K562 (cell line): ENCODE data around the gene DNAH17. TPM values are rescaled to one million over a fixed set of nuclear protein-coding genes. Genes with fewer than 3 reads are reported as not detected.

ENCODE experiments used
- ATAC-seq: fragments of 200-7000 bp; cut with Tn5 transposase; 3 replicates; pipeline ENCODE4 v1.9.1; 2020; ENCODE audit warnings: moderate library complexity
- BruUV-seq: library from RNA; stranded (reverse); fragments of 400-500 nt; replicated peaks from 2 replicates; lab custom pipeline; 2021; lab: Mats Ljungman, UMichigan
- CTCF ChIA-PET: fragments of 300-600 bp; formaldehyde crosslinking; extraction: SDS; loops from one replicate; lab custom pipeline; 2021; ENCODE audit warnings: low intra/inter-chr PET ratio; lab: Yijun Ruan, JAX
- POLR2A ChIA-PET: fragments of 300-600, 350-650 bp; sonication (Branson Sonifier 250); formaldehyde crosslinking; extraction: SDS; loops from one replicate; lab custom pipeline; 2021; ENCODE audit warnings: antibody characterized with exemption, inconsistent platforms; lab: Yijun Ruan, JAX
- DNase-seq, 4 experiments: peaks; one replicate each; pipeline versions ENCODE4 v3.0.0 to v3.0.0-alpha.2; 2011 to 2018; ENCODE audit warnings: low spot score in 3 of 4, mixed read lengths in 3 of 4; ENCODE audit errors: extremely low read depth in 1 of 4
- FAIRE-seq: peaks from 2 replicates; lab custom pipeline; 2011; peaks lifted over from hg19 to GRCh38; lab: Jason Lieb, UNC
- H2AFZ ChIP-seq: 2 replicates; pipeline ENCODE4 v1.6.0; 2011; ENCODE audit warnings: low read depth, low read length, control low read depth, inconsistent platforms
- H3K27ac ChIP-seq: fragments of 200-600 bp; 3 replicates; pipeline ENCODE4 v1.8.0; 2011; ENCODE audit warnings: low read depth, mild to moderate bottlenecking, control low read depth, inconsistent platforms, low read length, moderate library complexity, mixed read lengths; ENCODE audit errors: extremely low read depth
- H3K27me3 ChIP-seq, 2 experiments: fragments of 300-600 bp in 1 of 2; 2 replicates in 1 of 2; 3 replicates in 1 of 2; pipeline versions ENCODE4 v1.6.0 to v1.8.0; 2011; ENCODE audit warnings: inconsistent platforms in 2 of 2, low read length in 2 of 2, mild to moderate bottlenecking in 1 of 2, mixed read lengths in 1 of 2, moderate library complexity in 1 of 2; ENCODE audit not compliant: control insufficient read depth in 2 of 2, insufficient read depth in 2 of 2
- H3K36me3 ChIP-seq: fragments of 300-600 bp; 3 replicates; pipeline ENCODE4 v1.8.0; 2011; ENCODE audit warnings: mild to moderate bottlenecking, low read length, inconsistent platforms; ENCODE audit not compliant: control insufficient read depth, insufficient read depth
- H3K4me1 ChIP-seq, 2 experiments: fragments of 200-600 bp in 1 of 2; replicated peaks in 1 of 2; 2 replicates in 1 of 2; 3 replicates in 1 of 2; pipeline versions ENCODE4 v1.5.1 to v1.8.0; 2011; ENCODE audit warnings: inconsistent platforms in 2 of 2, low read length in 2 of 2, mild to moderate bottlenecking in 1 of 2, mixed read lengths in 1 of 2, moderate library complexity in 1 of 2; ENCODE audit not compliant: control insufficient read depth in 2 of 2, insufficient read depth in 2 of 2
- H3K4me2 ChIP-seq: 2 replicates; pipeline ENCODE4 v1.6.1; 2011; ENCODE audit warnings: low read length, control low read depth, inconsistent platforms, mixed read lengths; ENCODE audit not compliant: insufficient read depth
- H3K4me3 ChIP-seq: fragments of 200-600 bp; sonication (generic), shearing (Covaris generic); 2 replicates; pipeline ENCODE4 v1.5.1; 2016; ENCODE audit warnings: control low read depth, inconsistent platforms
- H3K79me2 ChIP-seq: fragments of 200-600 bp; 3 replicates; pipeline ENCODE4 v1.8.0; 2011; ENCODE audit warnings: low read length, inconsistent platforms; ENCODE audit not compliant: control insufficient read depth, insufficient read depth
- H3K9ac ChIP-seq, 2 experiments: 2 replicates each; pipeline versions ENCODE4 v1.6.0 to v1.6.1; 2011; ENCODE audit warnings: low read depth in 2 of 2, low read length in 2 of 2, control low read depth in 1 of 2, inconsistent platforms in 1 of 2, mild to moderate bottlenecking in 1 of 2, mixed read lengths in 1 of 2; ENCODE audit not compliant: insufficient read depth in 1 of 2
- H3K9me1 ChIP-seq: one replicate; pipeline ENCODE4 v1.6.0; 2011; ENCODE audit warnings: inconsistent platforms, mild to moderate bottlenecking, low read length, moderate library complexity; ENCODE audit not compliant: control insufficient read depth, insufficient read depth
- H3K9me3 ChIP-seq: replicated peaks from 2 replicates; pipeline ENCODE4 v1.5.1; 2011; ENCODE audit warnings: low read depth, low read length, inconsistent platforms; ENCODE audit not compliant: control insufficient read depth, insufficient read depth
- H4K20me1 ChIP-seq: replicated peaks from 2 replicates; pipeline ENCODE4 v1.6.1; 2011; ENCODE audit warnings: low read length, inconsistent platforms, mixed read lengths; ENCODE audit not compliant: control insufficient read depth, insufficient read depth
- HMGN3 ChIP-seq: IDR thresholded peaks from 2 replicates; pipeline ENCODE4 v1.6.1; 2011; ENCODE audit warnings: borderline replicate concordance, low read depth, mild to moderate bottlenecking, mixed read lengths, low read length; ENCODE audit not compliant: insufficient read length; ENCODE audit errors: extremely low read depth
- KAT2B ChIP-seq: IDR thresholded peaks from one replicate; pipeline ENCODE4 v1.6.1; 2012; ENCODE audit warnings: low read depth, mild to moderate bottlenecking, control low read depth, inconsistent platforms, low read length, moderate library complexity
- SRSF1 ChIP-seq: fragments of 200-400 bp; formaldehyde crosslinking; IDR thresholded peaks from 2 replicates; pipeline ENCODE4 v1.6.1; 2017; ENCODE audit warnings: mild to moderate bottlenecking, low read depth, low read length, moderate library complexity
- TRIM24 ChIP-seq, 2 experiments: fragments of 450-650 bp; IDR thresholded peaks; 2 replicates each; pipeline ENCODE4 v1.6.1; 2016
- TSC22D4 ChIP-seq: fragments of 450-650 bp; IDR thresholded peaks from 2 replicates; pipeline ENCODE4 v1.6.1; 2016; ENCODE audit warnings: missing genetic modification characterization, missing biosample characterization, control low read depth
- ZNF3 ChIP-seq: fragments of 250-450 bp; sonication (Bioruptor Pico); IDR thresholded peaks from 2 replicates; pipeline ENCODE4 v1.5.0; 2021; ENCODE audit warnings: mild to moderate bottlenecking, moderate library complexity
- ZNF551 ChIP-seq: fragments of 250-450 bp; sonication (Bioruptor Pico); IDR thresholded peaks from 2 replicates; pipeline ENCODE4 v1.5.0; 2021; ENCODE audit warnings: mild to moderate bottlenecking, moderate library complexity
- WGBS: fragments of 100-300 bp; shearing (Covaris generic); methylation state at CpG from one replicate; pipeline ENCODE4 v1.1.6; 2016; ENCODE audit warnings: low coverage, mixed read lengths; ENCODE audit not compliant: insufficient coverage; ENCODE audit errors: missing lambda C conversion rate; 5-methylcytosine and 5-hydroxymethylcytosine counted together
- in situ Hi-C: fragments of 300-500 bp; cut with MboI; formaldehyde crosslinking; loops from 4 replicates; pipeline ENCODE4 v1.15.0; 2018; ENCODE audit warnings: inconsistent platforms, mixed read lengths
- intact Hi-C: fragments of 100-400 bp; cut with micrococcal nuclease; formaldehyde crosslinking; loops from 2 replicates; pipeline ENCODE4 v1.14.2; 2022
- polyA plus RNA-seq, 8 experiments: library from polyadenylated mRNA; depleted of rRNA in 4 of 8; stranded (reverse) in 5 of 8; unstranded in 3 of 8; fragments of >200 nt; fragmentation: Nextera tagmentation in 2 of 8; fragmentation: Illumina TruSeq in 1 of 8; extraction: Ambion mirVana in 2 of 8; extraction: Trizol in 1 of 8; gene quantifications; 2 replicates each; pipeline versions ENCODE4 v1.2.1 to v1.2.3, GENCODE V29; 2011 to 2014; ENCODE audit warnings: inconsistent platforms in 1 of 8, missing spikeins in 1 of 8
- total RNA-seq, 7 experiments: library from RNA; depleted of rRNA in 6 of 7; stranded (reverse); fragments of >200 nt in 6 of 7; fragmentation: Illumina TruSeq in 2 of 7; extraction: Trizol in 2 of 7; gene quantifications; 2 replicates each; pipeline versions ENCODE4 v1.2.1 to v1.2.3, GENCODE V29; 2011 to 2021; ENCODE audit warnings: low replicate concordance in 1 of 7
- TF ChIP-seq, protein P1 (sequence below): fragments of 250-450 bp; sonication (Bioruptor Pico); IDR thresholded peaks from 2 replicates; pipeline ENCODE4 v1.4.0; 2020; ENCODE audit warnings: mild to moderate bottlenecking, moderate library complexity
- TF ChIP-seq, protein P2 (sequence below): sonication (generic); formaldehyde crosslinking; IDR thresholded peaks from 2 replicates; pipeline ENCODE4 v1.4.0; 2020; ENCODE audit warnings: mild to moderate bottlenecking, missing genetic modification reagents

The DNAH17 gene
- total and polyA plus RNA-seq, 9 of the 15 experiments (the other 6 are each of a cell fraction or from before 2014, with no cell fraction given), result under 0.01 to 0.06 (median 0.03) TPM; not detected in 5

DNA sequence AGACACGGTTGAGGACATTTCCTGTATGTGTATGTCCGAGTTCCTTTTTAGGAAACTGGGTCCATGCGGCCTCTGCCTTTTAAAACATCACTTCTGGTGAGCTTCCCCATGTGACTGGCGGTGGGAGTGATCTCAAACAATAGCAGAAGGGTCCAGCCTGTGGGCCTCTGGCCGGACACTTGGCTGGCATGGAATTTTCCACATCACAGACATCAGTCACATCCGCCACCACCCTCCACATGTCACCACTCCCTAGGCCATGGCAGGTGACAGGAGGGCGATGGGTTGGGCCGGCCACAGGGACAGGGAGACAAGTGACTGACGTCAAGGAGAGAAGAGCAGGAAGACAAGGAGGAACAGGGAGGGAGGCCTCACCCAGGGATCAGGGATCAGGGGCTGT, 83.7 kb downstream of the DNAH17 start:
- TF ChIP-seq, protein P1, sequence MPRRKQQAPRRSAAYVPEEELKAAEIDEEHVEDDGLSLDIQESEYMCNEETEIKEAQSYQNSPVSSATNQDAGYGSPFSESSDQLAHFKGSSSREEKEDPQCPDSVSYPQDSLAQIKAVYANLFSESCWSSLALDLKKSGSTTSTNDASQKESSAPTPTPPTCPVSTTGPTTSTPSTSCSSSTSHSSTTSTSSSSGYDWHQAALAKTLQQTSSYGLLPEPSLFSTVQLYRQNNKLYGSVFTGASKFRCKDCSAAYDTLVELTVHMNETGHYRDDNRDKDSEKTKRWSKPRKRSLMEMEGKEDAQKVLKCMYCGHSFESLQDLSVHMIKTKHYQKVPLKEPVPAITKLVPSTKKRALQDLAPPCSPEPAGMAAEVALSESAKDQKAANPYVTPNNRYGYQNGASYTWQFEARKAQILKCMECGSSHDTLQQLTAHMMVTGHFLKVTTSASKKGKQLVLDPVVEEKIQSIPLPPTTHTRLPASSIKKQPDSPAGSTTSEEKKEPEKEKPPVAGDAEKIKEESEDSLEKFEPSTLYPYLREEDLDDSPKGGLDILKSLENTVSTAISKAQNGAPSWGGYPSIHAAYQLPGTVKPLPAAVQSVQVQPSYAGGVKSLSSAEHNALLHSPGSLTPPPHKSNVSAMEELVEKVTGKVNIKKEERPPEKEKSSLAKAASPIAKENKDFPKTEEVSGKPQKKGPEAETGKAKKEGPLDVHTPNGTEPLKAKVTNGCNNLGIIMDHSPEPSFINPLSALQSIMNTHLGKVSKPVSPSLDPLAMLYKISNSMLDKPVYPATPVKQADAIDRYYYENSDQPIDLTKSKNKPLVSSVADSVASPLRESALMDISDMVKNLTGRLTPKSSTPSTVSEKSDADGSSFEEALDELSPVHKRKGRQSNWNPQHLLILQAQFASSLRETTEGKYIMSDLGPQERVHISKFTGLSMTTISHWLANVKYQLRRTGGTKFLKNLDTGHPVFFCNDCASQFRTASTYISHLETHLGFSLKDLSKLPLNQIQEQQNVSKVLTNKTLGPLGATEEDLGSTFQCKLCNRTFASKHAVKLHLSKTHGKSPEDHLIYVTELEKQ (CRISPR knock-in tag), result no peak
- TF ChIP-seq HMGN3 (no peak), KAT2B (no peak), ZNF551 (CRISPR knock-in tag) (no peak), ZNF3 (CRISPR knock-in tag) (no peak), SRSF1 (no peak), TSC22D4 (tag) (no peak), TRIM24 (IDR thresholded peaks at IDR 0.05) (no peak)
- TF ChIP-seq, protein P2, sequence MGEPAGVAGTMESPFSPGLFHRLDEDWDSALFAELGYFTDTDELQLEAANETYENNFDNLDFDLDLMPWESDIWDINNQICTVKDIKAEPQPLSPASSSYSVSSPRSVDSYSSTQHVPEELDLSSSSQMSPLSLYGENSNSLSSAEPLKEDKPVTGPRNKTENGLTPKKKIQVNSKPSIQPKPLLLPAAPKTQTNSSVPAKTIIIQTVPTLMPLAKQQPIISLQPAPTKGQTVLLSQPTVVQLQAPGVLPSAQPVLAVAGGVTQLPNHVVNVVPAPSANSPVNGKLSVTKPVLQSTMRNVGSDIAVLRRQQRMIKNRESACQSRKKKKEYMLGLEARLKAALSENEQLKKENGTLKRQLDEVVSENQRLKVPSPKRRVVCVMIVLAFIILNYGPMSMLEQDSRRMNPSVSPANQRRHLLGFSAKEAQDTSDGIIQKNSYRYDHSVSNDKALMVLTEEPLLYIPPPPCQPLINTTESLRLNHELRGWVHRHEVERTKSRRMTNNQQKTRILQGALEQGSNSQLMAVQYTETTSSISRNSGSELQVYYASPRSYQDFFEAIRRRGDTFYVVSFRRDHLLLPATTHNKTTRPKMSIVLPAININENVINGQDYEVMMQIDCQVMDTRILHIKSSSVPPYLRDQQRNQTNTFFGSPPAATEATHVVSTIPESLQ, result no peak
- H3K4me1 ChIP-seq, result peaks cover 0 to 15% of the 10 kb centered on the region in 2 experiments; a peak in 2 of 5 replicates
- FAIRE-seq (no peak), ATAC-seq (no peak), DNase-seq (no peak)
- peaks cover 12% of the 10 kb centered on the region for H4K20me1 ChIP-seq
- H3K9me1 ChIP-seq, result no peaks in the 10 kb centered on the region
- H3K27ac ChIP-seq, result no peak overlapping the region
- ChIA-PET POLR2A (interaction anchor here (0.8 to 1.1 kb wide), 2 partner anchors 48 to 117 kb away, joined by 4 read pairs; no protein-coding TSS in a partner anchor), CTCF (no interaction called here)
- H2AFZ ChIP-seq, result no peak overlapping the region
- no peaks in the 10 kb centered on the region for H3K79me2 ChIP-seq
- 4% methylated on average over 9 of the region's 9 CpGs for WGBS
- in situ Hi-C loops, result no loop called here
- H3K4me2 ChIP-seq, result no peak overlapping the region
- H3K9me3 ChIP-seq, result no peaks in the 10 kb centered on the region
- H3K4me3 ChIP-seq, result no peak overlapping the region
- no peaks in the 10 kb centered on the region for H3K36me3 ChIP-seq
- H3K27me3 ChIP-seq, result peaks cover 55 to 78% of the 10 kb centered on the region in 2 experiments
- H3K9ac ChIP-seq, result no peak overlapping the region
- intact Hi-C loops, result no loop called here
- no TSS peak for BruUV-seq
